SK-N-SH treated with all-trans-retinoic acid at 6 μM for 48 hours (cell line): ENCODE measurements around the gene ADPRH.

ENCODE experiments used
- ATAC-seq: fragments of 200-7000 bp; cut with Tn5 transposase; 3 replicates; pipeline ENCODE4 v1.9.1; 2020; ENCODE audit warnings: mild to moderate bottlenecking, moderate library complexity
- ARNTL ChIP-seq: fragments of 450-650 bp; formaldehyde crosslinking; IDR thresholded peaks from 2 replicates; pipeline ENCODE4 v1.5.0; 2020; ENCODE audit warnings: low read depth, mild to moderate bottlenecking, moderate library complexity, borderline replicate concordance
- CSDC2 ChIP-seq: fragments of 250-450 bp; sonication (Bioruptor Pico); IDR thresholded peaks from 2 replicates; pipeline ENCODE4 v1.5.0; 2020; ENCODE audit warnings: mild to moderate bottlenecking, moderate library complexity
- ESRRG ChIP-seq: fragments of 250-450 bp; sonication (Bioruptor Pico); IDR thresholded peaks from 2 replicates; pipeline ENCODE4 v1.6.1; 2021; ENCODE audit warnings: mild to moderate bottlenecking
- GLIS3 ChIP-seq: fragments of 250-450 bp; sonication (Bioruptor Pico); IDR thresholded peaks from 2 replicates; pipeline ENCODE4 v1.5.0; 2020; ENCODE audit warnings: mild to moderate bottlenecking, moderate library complexity
- ISL1 ChIP-seq: fragments of 250-450 bp; sonication (Bioruptor Pico); IDR thresholded peaks from 2 replicates; pipeline ENCODE4 v2.1.2; 2022; ENCODE audit warnings: mild to moderate bottlenecking, moderate library complexity
- OSR1 ChIP-seq: fragments of 250-450 bp; sonication (Bioruptor Pico); IDR thresholded peaks from 2 replicates; pipeline ENCODE4 v1.8.0; 2022; ENCODE audit warnings: moderate library complexity, mild to moderate bottlenecking, inconsistent platforms
- RARB ChIP-seq: fragments of 250-450 bp; sonication (Bioruptor Pico); IDR thresholded peaks from 2 replicates; pipeline ENCODE4 v1.8.0; 2021; ENCODE audit warnings: mild to moderate bottlenecking, moderate library complexity
- SNAI2 ChIP-seq: fragments of 250-450 bp; sonication (Bioruptor Pico); IDR thresholded peaks from 2 replicates; pipeline ENCODE4 v1.5.0; 2020; ENCODE audit warnings: mild to moderate bottlenecking, moderate library complexity
- TCF4 ChIP-seq: fragments of 250-450 bp; sonication (Bioruptor Pico); IDR thresholded peaks from 2 replicates; pipeline ENCODE4 v1.8.0; 2021; ENCODE audit warnings: mild to moderate bottlenecking, moderate library complexity, borderline replicate concordance
- TOX ChIP-seq: fragments of 250-450 bp; sonication (Bioruptor Pico); IDR thresholded peaks from 2 replicates; pipeline ENCODE4 v1.8.0; 2021; ENCODE audit warnings: mild to moderate bottlenecking, moderate library complexity, borderline replicate concordance
- ZC3H10 ChIP-seq: fragments of 250-450 bp; sonication (Bioruptor Pico); IDR thresholded peaks from 2 replicates; pipeline ENCODE4 v1.5.1; 2021; ENCODE audit warnings: mild to moderate bottlenecking, moderate library complexity
- ZFP3 ChIP-seq: fragments of 250-450 bp; sonication (Bioruptor Pico); IDR thresholded peaks from 2 replicates; pipeline ENCODE4 v1.5.0; 2020; ENCODE audit warnings: mild to moderate bottlenecking, moderate library complexity
- ZNF565 ChIP-seq: fragments of 450-650 bp; formaldehyde crosslinking; conservative IDR thresholded peaks from 2 replicates; pipeline ENCODE4 v1.5.0; 2020; ENCODE audit warnings: low read depth, mild to moderate bottlenecking, moderate library complexity
- ZNF70 ChIP-seq: fragments of 450-650 bp; formaldehyde crosslinking; IDR thresholded peaks from 2 replicates; pipeline ENCODE4 v1.5.0; 2020; ENCODE audit warnings: mild to moderate bottlenecking, moderate library complexity
- ZNF8 ChIP-seq: fragments of 450-650 bp; formaldehyde crosslinking; IDR thresholded peaks from 2 replicates; pipeline ENCODE4 v1.5.0; 2020; ENCODE audit warnings: mild to moderate bottlenecking, moderate library complexity
- TF ChIP-seq, protein P1 (sequence below): fragments of 250-450 bp; sonication (Bioruptor Pico); IDR thresholded peaks from 2 replicates; pipeline ENCODE4 v1.5.0; 2020; ENCODE audit warnings: mild to moderate bottlenecking, moderate library complexity
- TF ChIP-seq, protein P2 (sequence below): fragments of 250-450 bp; sonication (Bioruptor Pico); IDR thresholded peaks from 2 replicates; pipeline ENCODE4 v1.8.0; 2020; ENCODE audit warnings: mild to moderate bottlenecking, moderate library complexity, borderline replicate concordance
- TF ChIP-seq, protein P3 (sequence below): fragments of 250-450 bp; sonication (Bioruptor Pico); IDR thresholded peaks from 2 replicates; pipeline ENCODE4 v1.8.0; 2021; ENCODE audit warnings: low read depth, mild to moderate bottlenecking, moderate library complexity, borderline replicate concordance
- TF ChIP-seq, protein P4 (sequence below): fragments of 250-450 bp; sonication (Bioruptor Pico); IDR thresholded peaks from 2 replicates; pipeline ENCODE4 v1.5.1; 2020; ENCODE audit warnings: low read depth, mild to moderate bottlenecking, moderate library complexity
- TF ChIP-seq, protein P5 (sequence below): fragments of 250-450 bp; sonication (Bioruptor Pico); IDR thresholded peaks from 2 replicates; pipeline ENCODE4 v1.5.1; 2021; ENCODE audit warnings: mild to moderate bottlenecking, moderate library complexity

ADPRH gene

DNA sequence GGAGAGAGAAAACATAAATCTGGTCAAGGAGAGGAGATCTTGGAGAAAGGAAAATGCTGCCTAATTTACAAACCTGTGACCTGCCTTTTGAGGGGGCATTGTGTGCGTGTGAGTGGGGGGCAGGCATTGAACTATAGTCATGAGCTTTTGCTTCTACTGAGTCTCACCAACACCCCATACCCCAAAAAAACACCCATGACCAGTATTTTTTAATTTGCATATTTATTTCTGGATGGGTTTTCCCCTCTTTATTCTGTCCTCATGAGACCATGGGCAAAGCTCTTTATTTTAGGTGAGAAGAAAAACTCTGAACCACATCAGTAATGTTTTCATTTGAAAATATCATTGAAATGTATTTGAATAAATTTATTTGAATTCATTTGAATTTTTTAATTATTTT is 40.5 kb upstream of the ADPRH start (continued):
- TF ChIP-seq, protein P1, sequence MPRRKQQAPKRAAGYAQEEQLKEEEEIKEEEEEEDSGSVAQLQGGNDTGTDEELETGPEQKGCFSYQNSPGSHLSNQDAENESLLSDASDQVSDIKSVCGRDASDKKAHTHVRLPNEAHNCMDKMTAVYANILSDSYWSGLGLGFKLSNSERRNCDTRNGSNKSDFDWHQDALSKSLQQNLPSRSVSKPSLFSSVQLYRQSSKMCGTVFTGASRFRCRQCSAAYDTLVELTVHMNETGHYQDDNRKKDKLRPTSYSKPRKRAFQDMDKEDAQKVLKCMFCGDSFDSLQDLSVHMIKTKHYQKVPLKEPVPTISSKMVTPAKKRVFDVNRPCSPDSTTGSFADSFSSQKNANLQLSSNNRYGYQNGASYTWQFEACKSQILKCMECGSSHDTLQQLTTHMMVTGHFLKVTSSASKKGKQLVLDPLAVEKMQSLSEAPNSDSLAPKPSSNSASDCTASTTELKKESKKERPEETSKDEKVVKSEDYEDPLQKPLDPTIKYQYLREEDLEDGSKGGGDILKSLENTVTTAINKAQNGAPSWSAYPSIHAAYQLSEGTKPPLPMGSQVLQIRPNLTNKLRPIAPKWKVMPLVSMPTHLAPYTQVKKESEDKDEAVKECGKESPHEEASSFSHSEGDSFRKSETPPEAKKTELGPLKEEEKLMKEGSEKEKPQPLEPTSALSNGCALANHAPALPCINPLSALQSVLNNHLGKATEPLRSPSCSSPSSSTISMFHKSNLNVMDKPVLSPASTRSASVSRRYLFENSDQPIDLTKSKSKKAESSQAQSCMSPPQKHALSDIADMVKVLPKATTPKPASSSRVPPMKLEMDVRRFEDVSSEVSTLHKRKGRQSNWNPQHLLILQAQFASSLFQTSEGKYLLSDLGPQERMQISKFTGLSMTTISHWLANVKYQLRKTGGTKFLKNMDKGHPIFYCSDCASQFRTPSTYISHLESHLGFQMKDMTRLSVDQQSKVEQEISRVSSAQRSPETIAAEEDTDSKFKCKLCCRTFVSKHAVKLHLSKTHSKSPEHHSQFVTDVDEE: no peak
- TF ChIP-seq TCF4 (CRISPR knock-in tag) (no peak), ZC3H10 (no peak), ZNF70 (CRISPR knock-in tag) (no peak), ZNF8 (CRISPR knock-in tag) (no peak), GLIS3 (CRISPR knock-in tag) (no peak), SNAI2 (CRISPR knock-in tag) (no peak), ZNF565 (CRISPR knock-in tag) (no peak)
- TF ChIP-seq, protein P2, sequence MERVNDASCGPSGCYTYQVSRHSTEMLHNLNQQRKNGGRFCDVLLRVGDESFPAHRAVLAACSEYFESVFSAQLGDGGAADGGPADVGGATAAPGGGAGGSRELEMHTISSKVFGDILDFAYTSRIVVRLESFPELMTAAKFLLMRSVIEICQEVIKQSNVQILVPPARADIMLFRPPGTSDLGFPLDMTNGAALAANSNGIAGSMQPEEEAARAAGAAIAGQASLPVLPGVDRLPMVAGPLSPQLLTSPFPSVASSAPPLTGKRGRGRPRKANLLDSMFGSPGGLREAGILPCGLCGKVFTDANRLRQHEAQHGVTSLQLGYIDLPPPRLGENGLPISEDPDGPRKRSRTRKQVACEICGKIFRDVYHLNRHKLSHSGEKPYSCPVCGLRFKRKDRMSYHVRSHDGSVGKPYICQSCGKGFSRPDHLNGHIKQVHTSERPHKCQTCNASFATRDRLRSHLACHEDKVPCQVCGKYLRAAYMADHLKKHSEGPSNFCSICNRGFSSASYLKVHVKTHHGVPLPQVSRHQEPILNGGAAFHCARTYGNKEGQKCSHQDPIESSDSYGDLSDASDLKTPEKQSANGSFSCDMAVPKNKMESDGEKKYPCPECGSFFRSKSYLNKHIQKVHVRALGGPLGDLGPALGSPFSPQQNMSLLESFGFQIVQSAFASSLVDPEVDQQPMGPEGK (CRISPR knock-in tag): no peak

DNA sequence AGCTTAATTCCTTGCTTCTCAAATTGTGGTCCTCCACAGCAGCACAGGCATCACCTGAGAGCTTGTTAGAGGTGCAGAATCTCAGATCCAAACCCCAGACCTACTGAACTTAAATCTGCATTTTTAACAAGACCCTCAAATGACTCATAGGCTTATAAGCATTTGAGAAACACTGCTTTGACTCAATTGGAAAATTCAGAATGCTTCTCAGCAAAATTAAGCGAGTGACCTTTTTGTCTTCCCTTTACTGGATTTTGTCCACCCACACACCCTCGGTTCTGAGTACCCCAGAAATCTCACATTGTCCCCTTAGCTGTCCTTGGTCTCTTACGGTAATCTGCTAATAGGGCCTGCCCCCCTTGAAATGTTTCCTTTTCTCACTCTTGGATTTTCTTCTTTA is 37.7 kb upstream of the ADPRH start:
- ATAC-seq: no peak

DNA sequence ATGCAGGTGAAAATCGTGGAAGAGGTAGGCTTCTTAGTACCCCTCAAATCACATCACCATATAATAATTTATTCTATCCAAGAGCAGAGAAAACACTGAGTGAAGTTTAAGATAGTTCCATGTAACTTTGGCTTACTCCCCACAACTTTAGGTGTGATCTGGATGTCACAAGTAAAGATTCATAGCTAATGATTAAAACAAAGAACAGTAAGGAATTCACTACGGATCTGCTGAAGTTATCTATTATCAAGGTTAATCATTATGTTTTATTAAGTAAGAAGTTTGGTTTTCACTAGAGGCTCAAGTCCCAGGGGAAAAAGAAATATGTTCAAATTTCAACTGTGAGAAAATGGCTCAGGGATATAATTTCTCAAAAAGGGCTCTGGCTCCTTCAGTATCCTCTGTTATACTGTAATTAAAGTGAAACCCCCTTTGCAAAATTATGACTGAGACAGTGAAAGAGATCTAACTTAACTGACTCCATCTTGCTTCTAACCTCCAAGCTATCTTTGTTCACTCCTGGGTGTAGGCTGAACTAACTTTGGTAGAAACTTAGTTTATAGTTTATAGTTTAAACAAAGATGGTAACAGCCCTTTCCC is 37.0 kb upstream of the ADPRH start:
- ATAC-seq: no peak
- no peak for TF ChIP-seq CSDC2 (CRISPR knock-in tag)
- TF ChIP-seq SNAI2 (CRISPR knock-in tag): no peak
- TF ChIP-seq, protein P2 (CRISPR knock-in tag): no peak
- no peak for TF ChIP-seq OSR1 (CRISPR knock-in tag)
- TF ChIP-seq ZNF565 (CRISPR knock-in tag): no peak
- no peak for TF ChIP-seq ZNF8 (CRISPR knock-in tag)
- TF ChIP-seq, protein P3, sequence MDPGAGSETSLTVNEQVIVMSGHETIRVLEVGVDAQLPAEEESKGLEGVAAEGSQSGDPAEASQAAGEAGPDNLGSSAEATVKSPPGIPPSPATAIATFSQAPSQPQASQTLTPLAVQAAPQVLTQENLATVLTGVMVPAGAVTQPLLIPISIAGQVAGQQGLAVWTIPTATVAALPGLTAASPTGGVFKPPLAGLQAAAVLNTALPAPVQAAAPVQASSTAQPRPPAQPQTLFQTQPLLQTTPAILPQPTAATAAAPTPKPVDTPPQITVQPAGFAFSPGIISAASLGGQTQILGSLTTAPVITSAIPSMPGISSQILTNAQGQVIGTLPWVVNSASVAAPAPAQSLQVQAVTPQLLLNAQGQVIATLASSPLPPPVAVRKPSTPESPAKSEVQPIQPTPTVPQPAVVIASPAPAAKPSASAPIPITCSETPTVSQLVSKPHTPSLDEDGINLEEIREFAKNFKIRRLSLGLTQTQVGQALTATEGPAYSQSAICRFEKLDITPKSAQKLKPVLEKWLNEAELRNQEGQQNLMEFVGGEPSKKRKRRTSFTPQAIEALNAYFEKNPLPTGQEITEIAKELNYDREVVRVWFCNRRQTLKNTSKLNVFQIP: no peak
- no peak for TF ChIP-seq ARNTL (CRISPR knock-in tag)
- TF ChIP-seq ESRRG: no peak
- no peak for TF ChIP-seq TCF4 (CRISPR knock-in tag)
- TF ChIP-seq ISL1 (CRISPR knock-in tag): no peak
- TF ChIP-seq ZFP3: no peak
- TF ChIP-seq GLIS3 (CRISPR knock-in tag): no peak
- no peak for TF ChIP-seq TOX (CRISPR knock-in tag)
- TF ChIP-seq, protein P4, sequence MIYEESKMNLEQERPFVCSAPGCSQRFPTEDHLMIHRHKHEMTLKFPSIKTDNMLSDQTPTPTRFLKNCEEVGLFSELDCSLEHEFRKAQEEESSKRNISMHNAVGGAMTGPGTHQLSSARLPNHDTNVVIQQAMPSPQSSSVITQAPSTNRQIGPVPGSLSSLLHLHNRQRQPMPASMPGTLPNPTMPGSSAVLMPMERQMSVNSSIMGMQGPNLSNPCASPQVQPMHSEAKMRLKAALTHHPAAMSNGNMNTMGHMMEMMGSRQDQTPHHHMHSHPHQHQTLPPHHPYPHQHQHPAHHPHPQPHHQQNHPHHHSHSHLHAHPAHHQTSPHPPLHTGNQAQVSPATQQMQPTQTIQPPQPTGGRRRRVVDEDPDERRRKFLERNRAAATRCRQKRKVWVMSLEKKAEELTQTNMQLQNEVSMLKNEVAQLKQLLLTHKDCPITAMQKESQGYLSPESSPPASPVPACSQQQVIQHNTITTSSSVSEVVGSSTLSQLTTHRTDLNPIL: no peak
- no peak for TF ChIP-seq RARB
- TF ChIP-seq, protein P1: no peak
- no peak for TF ChIP-seq ZNF70 (CRISPR knock-in tag)
- no peak for TF ChIP-seq ZC3H10
- TF ChIP-seq, protein P5, sequence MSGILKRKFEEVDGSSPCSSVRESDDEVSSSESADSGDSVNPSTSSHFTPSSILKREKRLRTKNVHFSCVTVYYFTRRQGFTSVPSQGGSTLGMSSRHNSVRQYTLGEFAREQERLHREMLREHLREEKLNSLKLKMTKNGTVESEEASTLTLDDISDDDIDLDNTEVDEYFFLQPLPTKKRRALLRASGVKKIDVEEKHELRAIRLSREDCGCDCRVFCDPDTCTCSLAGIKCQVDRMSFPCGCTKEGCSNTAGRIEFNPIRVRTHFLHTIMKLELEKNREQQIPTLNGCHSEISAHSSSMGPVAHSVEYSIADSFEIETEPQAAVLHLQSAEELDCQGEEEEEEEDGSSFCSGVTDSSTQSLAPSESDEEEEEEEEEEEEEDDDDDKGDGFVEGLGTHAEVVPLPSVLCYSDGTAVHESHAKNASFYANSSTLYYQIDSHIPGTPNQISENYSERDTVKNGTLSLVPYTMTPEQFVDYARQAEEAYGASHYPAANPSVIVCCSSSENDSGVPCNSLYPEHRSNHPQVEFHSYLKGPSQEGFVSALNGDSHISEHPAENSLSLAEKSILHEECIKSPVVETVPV (CRISPR knock-in tag): no peak

More for the DNA sequence above, 37.7 kb upstream of the ADPRH start:
- TF ChIP-seq, protein P5 (CRISPR knock-in tag): no peak
- TF ChIP-seq, all 23 proteins: peak for 0
